HG03354 (cell line): Measurements from ENCODE around the gene PTRH2.
"Not testable (repeated sequence)": the region's sequence is repeated elsewhere in the genome, so short reads cannot be mapped to it uniquely, and the experiment has no call there.

Experiments used
- ATAC-seq: cut with Tn5 transposase; IDR thresholded peaks from one replicate; pipeline ENCODE4 v1.9.1; 2021; ENCODE audit warnings: mild to moderate bottlenecking; ENCODE audit not compliant: unreplicated experiment, poor library complexity, severe bottlenecking

Gene PTRH2

GRCh38 chr17:59676716-59677115 is 30.5 kb downstream of the PTRH2 start:
- ATAC-seq, result no peak

GRCh38 chr17:59675231-59675630 is 32.0 kb downstream of the PTRH2 start:
- ATAC-seq, result no peak

DNA sequence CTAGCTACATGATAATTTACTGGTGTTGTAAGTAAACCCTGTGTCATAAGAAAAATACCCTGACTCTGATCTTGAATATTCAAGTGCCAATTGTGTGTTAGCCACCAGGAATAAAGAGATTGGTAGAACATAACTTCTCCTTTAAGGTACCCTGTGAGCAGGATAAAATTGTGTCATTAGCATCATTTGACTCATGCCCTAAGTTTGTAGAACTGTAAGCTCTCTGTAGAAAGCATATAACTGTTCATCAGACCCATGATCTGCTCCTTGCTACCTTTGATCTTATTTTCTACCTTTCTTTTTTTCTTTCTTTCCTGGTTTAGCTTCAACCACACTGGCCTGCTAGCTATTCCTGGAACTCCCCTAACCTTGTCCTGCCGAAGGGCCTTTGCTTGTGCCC is 35.8 kb downstream of the PTRH2 start:
- ATAC-seq, result no peak

DNA sequence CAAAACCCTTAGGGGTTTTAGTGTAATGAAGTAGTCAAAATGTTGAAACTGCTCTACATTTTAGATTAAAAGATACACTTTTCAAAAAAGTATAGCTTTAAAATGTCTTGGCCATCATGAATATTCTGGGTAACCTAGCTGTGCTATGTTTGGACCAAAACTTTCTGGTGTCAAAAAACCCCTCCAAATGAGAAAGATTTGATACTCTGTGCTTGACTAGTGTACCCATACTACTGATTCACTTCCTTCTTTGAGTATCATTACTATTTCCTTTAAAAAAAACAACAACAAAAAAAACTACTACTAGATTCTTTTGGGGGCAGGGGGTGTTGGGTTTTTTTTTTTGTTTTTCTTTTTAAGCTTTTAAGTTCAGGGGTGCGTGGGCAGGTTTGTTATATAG is 37.3 kb downstream of the PTRH2 start:
- no peak for ATAC-seq

- peak; percentile 70 for ATAC-seq
These were observed 37.8 kb downstream of the PTRH2 start for GRCh38 chr17:59669411-59669810.

GRCh38 chr17:59668816-59669215 is 38.4 kb downstream of the PTRH2 start:
- ATAC-seq, result no peak

DNA sequence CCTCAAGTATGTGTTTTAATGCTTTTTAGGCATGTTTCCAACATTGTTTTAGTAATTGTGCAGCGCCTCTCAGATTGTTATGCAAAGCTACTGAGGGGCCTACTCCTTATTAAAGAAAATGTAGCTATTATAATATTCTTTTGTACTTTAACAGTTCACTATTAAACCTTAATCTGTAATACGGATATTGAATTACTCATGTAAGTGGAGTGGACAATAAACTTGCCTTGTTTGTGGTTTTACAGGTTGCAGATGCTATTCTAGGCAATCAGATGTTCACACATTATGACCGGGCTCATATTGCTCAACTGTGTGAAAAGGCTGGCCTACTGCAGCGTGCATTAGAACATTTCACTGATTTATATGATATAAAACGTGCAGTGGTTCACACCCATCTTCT is 41.0 kb downstream of the PTRH2 start:
- no peak for ATAC-seq

GRCh38 chr17:59656624-59657023 is 50.6 kb downstream of the PTRH2 start:
- not testable (repeated sequence) for ATAC-seq

DNA sequence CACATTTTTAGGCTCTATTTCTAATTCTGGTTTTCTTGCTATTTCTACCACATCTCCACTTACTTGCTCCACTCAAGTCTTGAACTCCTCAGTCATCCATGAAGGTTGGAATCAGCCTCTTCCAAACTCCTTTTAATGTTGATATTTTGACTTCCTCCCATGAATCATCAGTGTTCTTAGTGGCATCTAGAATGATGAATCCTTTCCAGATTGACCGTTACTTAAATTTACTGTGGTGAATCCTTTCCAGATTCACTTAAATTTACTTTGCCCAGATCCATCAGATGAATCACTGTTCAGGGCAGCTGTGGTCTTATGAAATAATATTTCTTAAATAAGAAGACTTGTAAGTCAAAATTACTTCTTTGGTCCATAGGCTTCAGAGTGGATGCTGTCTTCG is 55.1 kb downstream of the PTRH2 start:
- no peak for ATAC-seq

DNA sequence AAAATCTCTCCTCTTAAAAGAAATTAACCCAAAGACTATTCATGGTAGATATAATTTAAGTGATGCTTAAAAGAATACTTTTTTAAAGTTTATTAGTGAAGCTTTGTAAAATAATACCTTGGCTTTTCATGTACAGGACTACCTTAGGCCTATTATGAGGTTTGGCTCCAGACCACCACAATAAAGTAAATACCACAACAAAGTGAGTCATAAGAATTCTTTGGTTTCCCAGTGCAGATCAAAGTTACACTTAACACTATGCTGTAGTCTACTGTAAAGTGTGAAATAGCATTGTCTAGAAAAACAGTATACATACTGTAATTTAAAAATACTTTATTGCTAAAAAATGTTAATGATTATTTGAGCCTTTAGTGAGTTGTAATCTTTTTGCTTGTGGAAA is 55.9 kb downstream of the PTRH2 start:
- no peak for ATAC-seq

DNA sequence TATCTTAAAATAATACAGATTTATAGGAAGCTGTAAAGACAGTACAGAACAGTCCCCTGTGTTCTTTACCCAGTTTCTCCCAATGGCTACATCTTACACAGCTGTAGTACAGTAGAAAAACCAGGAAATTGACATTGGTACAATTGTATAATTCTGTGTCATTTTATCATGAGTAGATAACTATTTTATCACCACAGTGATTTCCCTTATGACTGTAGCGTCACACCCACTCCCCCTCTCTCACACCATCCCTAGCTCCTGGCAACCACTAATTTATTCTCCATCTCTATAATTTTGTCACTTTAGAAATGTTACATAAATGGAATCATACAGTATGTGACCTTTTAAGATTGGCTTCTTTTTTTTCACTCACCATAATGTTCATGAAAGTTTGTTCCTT is 56.6 kb downstream of the PTRH2 start:
- ATAC-seq, result no peak

- no peak for ATAC-seq
These were observed 57.3 kb downstream of the PTRH2 start for GRCh38 chr17:59649886-59650285.
